NCI-H187 treated with DMSO at 0.1 percent for 48 hours (cell line): ENCODE results near the gene RIN3.
"Not testable (repeated sequence)": the region's sequence is repeated elsewhere in the genome, so short reads cannot be mapped to it uniquely, and the experiment has no call there.

ENCODE experiments used
- DNase-seq: peaks from one replicate; lab custom pipeline; 2025; lab: John Stamatoyannopoulos, UW

The RIN3 gene

DNA sequence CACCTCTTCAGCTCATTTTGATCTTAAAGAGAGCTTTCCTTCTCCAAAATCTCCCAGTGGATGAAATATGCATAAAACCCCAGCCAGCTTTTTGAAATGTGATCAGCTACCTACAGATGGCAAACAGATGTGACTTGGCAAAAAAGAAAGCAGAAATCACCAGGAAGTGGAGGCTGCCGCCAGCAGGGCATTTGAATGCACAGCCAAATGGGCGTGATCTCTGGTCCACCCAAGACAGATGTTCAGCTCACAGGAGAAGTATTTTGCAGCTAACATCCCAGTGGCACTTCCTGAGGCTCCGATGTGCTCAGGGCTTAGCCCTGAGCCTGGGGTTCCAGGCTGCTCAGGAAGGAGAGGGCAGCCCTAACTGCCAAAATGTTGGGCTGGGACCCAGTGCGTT lies 156.6 kb downstream of the RIN3 start:
- no peak for DNase-seq

DNA sequence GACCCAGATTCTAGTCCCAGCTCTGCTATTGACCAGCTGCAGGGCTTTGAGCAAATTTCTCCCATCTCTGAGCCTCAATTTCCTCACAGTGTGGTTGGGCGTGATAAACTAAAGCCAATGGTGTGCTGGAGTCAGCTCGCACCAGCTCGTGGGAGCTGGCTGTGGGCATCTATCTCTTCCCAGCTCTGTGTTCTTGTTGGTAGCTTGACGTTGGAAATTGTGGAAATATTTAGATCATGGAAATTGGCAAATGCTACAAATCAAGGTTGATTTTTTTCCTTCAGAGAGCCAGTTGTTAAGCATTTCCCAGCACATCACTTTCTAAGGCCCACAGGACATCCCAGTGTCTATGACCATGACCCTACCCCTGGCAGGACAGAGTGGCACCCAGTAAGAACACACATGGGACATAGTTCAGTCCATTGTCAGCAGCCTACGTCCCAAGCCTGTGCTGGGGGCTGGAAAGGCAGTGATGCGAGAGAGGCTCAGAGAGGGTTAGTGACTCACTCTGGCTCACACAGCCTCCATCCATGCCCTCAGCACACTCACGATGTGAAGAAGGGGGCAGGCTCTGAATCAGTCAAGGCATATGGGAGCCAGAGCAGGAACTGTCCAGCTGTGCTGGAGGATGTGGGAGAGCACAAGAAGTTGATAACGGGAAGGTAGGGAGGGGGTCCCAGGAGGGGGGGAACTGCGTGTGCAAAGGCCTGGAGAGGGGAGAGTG lies 157.2 kb downstream of the RIN3 start:
- no peak for DNase-seq

DNA sequence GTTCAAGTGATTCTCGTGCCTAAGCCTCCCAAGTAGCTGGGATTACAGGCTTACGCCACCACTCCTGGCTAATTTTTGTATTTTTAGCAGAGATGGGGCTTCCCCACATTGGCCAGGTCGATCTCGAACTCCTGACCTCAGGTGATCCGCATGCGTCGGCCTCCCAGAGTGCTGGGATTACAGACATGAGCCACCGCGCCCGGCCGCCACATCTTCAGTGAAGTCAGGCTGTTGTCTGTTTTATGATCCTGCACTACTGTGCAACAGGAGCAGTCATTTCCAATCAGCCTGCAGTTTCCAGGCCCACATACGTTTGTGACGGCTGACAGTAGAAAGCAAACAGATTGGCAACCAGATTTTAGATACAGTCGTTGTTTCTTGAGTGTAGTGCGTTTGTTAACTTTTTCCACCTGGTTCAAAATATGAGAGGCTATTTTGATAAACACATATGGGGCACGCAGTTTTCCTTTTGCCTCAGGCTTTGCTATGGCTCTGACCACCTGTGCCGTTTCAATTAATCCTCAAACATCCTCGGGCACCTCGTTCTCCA lies 160.1 kb downstream of the RIN3 start:
- DNase-seq: no peak

DNA sequence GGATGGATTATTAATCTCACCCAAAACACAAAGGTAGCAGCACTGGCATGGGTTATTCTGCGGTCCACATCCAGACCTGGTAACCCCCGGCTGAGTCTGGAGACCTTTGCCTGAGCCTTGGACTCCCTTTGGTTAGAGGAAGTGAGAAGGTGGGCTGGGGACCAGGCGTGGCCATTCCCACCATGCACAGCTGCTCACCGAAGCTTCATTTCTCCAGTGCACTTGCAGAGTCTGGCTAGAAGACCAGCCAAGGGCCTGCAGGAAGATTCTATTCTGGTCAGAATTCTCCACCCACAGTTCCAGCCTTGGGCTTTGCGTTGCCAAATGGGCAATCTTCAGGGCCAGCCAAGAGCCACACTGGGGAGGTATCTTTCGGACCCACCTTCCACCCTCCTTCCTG lies 161.8 kb downstream of the RIN3 start:
- no peak for DNase-seq

DNA sequence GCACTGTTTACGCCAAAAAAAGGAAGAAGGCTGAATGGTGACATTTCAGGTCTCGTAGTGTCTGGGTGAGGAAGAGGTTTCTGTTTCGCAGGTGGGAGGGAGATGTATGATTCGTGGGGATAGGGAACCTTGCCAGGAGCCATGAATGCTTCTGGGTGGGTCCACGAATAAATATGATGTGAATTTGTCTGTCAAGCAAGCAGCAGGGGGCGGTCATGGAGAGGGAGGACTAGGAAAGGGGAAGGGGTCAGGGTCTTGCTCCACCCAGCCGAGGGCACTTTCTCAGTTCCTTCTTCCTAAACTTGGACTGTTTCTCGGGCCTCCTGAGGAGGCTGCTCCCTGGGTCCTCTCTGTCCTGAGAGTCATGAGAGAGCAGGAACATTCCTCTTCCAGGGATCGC lies 162.4 kb downstream of the RIN3 start:
- no peak for DNase-seq

DNA sequence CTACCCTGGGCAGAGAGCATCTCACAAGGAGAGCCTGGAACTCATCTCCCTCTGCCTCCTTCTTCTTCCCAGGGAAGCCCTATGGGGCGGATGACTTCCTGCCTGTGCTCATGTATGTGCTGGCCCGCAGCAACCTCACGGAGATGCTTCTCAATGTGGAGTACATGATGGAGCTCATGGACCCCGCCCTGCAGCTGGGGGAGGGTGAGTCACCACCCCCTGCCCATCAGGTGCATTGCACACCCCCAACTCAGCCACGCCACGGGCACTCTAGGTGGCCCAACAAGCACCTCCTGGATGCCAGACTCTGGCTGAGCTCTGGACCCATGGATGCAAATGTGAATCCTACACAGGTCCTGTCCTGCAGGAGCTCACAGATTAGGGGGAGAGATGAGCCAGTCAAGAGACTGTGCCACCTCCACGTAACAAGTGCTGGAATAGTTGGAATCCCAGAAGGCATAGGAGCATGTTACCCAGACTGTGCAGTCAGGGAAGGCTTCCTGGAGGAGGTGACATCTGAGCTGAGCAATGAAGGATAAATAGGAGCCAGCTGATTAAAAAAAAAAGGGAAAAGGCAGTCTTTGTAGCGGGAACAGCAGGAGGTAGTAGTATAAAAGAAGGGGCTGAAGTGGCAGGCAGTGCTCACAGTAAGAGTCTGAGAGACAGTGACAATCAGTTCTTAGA lies 163.0 kb downstream of the RIN3 start:
- no peak for DNase-seq

DNA sequence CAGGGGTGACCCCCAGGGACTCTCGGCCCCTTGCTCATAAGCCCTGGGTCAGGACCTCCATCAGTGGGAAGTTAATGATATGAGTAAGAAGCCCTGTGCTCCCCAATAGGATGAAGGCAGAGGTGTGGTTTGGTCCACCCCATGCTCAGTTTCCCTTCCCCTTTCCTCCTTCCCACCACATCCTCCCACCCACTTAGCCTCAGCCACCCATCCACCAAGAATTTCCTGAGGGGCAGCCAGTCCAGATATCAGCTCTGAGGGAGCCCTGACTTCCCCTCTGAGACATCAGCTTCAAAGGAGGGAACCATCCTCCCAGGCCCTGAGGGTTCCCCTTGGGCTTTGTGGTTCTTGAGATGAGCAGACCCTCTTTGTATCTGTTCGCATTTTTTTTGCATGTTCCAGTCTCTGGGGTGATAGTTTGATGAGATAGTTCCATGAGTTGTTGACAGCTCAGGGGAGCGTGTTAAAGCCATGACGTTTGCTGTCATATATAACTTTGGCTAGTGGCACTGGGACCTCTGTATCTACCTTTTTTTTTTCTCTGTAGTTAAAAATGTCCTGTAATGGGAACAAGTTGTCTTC lies 163.6 kb downstream of the RIN3 start:
- no peak for DNase-seq

DNA sequence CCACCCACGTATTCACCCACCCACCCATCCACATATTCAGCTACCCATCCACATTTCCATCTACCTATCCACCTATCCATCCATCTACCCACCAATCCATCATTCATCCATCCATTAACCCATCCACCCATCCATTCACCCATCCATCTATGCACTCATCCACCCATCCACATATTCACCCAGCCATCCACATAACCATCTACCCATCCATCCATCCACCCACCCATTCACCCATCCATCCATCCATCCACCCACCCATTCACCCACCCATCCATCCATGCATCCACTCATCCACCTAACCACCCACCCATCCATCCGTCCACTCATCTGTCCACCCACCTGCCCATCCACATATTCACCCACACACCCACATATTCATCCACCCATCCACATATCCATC lies 164.4 kb downstream of the RIN3 start:
- no peak for DNase-seq

DNA sequence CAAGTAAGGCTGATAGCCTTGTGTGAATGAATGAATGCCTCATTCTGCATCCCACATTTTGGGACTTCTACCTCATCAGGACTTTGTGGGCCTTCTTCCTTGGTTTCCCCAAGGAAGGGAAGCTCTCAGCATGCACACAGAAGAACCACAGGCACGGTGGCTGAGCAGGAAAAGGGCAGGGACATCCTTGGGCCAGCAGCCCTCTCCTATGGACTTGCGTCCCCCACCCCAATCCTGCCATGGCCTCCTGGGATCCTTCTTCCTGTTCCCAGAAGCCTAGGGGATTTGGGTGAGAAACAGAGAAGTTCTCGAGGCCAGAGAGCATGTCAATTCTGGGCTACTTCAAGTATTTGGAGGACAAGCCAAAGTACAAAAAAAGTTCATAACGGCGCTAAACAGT lies 165.2 kb downstream of the RIN3 start:
- no peak for DNase-seq

DNA sequence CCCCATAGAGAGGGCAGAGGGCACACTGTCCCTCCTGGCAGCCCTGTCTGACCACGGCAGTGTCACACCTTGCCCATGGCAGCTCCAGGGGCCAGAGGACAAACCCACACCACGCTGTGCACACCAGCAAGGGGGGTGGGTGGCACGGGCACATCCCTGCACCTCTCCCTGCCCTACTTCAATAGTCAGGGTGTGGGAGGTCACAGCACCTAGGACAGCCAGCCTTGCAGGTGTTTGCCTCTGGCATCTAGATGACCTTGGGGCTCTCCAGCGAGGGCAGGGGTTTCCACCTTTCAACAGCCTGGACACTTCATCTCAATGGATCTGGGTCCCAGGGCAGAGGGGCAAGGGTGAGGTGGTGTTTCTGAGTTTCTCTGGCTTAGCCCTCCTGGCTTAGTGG lies 165.7 kb downstream of the RIN3 start:
- no peak for DNase-seq

DNA sequence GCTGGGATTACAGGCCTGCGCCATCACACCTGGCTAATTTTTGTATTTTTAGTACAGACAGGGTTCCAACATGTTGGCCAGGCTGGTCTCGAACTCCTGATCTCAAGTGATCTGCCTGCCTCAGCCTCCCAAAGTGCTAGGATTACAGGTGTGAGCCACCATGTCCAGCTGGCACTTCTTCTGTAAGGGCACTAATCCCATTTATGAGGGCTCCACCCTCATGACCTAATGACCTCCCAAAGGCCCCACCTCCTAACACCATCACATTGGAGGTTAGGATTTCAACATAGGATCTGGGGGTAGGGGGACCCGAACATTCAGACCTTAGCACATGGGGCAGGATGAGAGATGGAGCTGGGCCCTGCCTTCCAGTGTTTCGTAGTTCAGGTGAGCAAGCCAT lies 166.7 kb downstream of the RIN3 start:
- DNase-seq: not testable (repeated sequence)

DNA sequence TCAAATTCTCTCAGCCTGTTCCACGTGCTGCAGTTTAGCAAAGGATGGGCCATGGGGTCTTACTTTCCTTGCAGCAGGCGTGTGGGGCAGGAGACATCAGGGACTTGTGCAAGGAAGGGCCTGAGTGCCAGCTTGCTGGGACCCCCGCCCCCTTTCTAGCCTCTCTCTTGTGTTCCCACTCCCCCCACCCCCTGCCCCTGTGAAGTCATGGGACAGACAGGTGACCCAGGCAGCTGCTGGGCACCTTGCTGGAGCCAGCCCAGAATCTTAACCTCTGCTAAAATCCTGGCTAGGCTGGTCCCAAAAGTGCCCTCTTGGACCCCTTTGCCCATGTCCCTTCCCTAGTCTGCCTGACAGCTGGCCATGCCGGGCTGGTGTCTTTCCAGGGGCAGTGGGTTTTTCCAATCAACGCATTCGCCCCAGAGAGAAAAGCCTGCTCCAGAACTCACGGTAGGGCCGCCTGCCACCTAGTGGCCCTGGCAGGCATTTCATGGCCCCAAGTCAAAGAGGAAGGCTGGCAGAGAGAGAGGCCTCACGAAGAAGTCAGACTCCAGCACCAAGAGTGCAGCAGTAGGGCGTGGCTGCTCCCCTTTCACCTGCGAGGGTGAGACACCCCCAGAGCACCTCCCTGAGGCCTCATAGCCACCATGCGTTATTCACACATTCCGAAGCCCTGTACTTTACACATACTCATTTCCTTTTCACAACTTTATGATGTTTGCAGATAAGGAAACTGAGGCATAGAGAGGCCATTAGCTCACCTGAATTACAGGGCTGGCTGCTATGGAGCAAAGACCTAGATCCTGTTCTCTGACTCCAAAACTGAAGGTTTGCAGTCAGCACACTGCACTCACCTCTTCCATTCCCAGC lies 167.4 kb downstream of the RIN3 start:
- DNase-seq: no peak

DNA sequence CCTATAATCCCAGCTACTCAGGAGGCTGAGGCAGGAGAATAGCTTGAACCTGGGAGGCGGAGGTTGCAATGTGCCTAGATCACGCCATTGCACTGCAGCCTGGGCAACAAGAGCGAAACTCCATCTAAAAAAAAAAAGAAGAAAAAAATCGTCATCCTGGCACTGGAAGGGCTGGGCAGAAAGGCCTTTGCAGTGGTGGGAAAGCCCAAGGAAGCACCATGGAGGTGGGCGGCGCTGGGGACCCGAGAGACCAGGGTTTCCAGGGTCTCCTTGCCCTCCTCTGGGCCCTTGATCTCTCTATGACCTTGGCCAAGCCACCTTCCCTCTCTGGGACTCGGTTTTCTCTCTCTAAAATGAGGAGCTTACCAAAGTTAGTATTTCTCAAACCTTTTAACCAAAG lies 169.5 kb downstream of the RIN3 start:
- no peak for DNase-seq

DNA sequence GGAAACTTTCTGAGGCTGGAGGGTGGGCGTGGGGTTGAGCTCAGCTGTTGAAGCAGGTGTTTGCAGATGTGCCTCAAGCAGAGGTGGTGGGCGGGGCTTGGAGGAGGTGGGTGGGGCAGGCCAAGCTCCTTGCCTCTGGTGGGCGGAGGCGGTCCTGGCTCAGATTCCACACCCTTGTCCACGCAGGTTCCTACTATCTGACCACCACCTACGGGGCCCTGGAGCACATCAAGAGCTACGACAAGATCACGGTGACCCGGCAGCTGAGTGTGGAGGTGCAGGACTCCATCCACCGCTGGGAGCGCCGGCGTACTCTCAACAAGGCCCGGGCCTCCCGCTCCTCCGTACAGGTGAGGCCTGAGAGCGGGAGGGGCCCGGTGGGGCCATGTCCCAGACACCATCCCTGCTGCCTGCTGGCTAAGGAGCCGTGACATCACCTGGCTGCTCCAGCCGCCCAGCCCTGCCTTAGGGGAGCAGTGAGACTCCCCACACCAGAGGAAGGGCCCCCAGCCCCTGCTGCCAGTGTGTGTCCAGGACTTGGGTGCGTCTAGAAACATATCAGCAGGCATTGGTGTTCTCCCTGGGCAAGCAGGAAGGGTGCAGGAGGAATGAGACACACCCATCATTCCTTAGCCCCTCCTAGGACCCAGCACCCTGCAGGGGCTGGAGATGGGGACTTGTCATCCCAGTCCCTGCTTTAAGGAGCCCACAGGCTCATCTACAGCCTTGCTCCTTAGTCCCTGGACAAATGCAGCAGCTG lies 171.4 kb downstream of the RIN3 start:
- no peak for DNase-seq

DNA sequence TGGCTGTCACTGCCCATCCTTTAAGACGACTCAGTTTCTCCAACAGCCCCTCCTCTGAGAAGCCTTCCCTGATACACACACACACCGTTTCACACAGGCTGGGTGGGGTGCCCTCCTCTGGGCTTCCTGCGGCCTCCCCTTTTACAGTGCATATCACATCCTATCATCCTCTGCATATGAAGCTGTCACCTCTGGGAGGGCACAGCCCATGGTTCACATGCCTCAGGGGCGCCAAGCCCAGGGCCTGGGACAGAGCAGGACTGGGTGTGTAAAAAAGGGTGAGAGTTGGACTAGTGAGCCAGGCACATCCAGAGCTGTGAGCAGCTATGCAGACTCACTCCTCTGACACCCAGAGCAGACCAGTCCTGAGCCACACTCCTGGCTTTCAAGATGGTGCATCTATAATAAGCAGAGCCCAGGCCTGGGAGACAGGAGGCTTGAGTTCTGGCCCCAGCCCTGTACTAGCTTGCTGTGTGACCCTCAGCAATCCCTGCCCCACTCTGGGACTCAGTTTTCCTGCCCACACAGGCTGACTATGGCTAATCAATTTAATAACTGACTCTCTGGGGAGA lies 172.3 kb downstream of the RIN3 start:
- DNase-seq: no peak

DNA sequence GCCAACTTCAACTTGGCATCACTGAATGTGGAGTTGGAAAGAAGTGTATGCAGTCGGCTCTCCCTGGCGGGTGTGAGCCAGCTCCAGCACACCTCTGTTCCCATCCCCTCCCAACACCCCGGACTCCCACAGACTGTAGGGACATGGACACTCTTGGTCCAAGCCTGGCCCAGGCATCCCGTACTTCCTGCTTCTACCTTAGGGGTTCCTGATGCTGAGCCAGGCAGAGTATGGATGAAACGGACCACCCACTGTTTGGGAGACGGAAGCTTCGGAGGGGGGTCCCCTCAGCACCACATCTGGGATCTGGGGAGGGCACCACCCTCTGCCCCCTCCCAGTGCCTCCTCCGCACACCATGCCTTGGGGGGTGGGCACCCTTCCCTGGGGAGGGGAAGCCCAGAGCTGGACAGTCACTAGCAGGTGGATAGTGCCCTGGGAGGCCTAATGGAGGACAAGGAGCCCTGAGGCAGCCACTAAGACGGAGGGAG lies 172.9 kb downstream of the RIN3 start:
- no peak for DNase-seq

DNA sequence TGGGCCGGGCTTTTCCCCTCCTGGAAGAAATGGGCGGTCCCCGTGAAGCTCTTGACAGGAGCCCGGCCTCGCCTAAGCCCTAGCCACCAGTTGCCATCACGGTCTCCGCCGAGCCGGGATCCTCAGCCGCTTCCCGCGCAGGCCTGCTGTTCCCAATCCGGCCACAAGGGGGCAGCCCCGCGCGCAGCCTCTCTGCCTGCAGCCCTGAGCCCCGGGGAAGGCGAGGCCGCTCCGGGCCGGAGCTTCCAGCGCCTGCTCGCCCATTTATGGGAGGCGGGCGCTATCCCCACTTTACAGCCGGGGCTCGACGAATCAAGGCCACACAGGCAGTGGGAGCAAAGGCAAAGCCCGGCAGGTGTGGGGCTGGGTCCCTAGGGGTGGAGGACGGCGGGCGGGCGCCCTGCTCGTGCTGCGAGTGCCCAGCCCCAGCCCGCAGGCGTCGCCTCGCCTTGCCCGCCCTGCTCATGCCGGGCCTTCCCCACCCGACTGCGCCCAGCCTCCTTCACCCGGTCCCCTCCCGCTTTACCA lies 173.4 kb downstream of the RIN3 start:
- DNase-seq: peak; percentile 26

DNA sequence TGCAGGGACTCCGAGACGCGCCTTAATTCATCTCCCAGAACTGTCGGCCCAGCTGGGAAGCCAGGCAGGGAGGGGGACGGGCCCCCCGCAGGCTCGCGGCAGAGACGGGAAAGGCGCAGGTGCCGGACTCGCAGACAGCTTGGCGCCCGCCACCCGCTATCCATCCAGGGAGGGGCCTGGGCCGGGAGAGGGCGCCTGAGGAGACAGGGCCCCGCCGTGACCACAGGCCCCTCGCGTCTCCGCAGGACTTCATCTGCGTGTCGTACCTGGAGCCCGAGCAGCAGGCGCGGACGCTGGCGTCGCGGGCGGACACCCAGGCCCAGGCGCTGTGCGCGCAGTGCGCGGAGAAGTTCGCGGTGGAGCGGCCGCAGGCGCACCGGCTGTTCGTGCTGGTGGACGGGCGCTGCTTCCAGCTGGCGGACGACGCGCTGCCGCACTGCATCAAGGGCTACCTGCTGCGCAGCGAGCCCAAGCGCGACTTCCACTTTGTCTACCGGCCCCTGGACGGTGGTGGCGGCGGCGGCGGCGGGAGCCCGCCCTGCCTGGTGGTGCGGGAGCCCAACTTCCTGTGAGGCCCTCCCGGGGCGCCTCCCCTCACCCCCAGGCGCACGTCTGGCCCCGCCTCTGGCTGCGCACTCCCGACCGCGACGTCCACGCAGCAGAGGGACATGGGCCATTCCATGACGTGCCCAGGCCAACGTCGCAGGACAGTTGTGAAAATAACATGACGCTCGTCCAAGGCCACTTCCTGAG lies 174.3 kb downstream of the RIN3 start:
- no peak for DNase-seq

DNA sequence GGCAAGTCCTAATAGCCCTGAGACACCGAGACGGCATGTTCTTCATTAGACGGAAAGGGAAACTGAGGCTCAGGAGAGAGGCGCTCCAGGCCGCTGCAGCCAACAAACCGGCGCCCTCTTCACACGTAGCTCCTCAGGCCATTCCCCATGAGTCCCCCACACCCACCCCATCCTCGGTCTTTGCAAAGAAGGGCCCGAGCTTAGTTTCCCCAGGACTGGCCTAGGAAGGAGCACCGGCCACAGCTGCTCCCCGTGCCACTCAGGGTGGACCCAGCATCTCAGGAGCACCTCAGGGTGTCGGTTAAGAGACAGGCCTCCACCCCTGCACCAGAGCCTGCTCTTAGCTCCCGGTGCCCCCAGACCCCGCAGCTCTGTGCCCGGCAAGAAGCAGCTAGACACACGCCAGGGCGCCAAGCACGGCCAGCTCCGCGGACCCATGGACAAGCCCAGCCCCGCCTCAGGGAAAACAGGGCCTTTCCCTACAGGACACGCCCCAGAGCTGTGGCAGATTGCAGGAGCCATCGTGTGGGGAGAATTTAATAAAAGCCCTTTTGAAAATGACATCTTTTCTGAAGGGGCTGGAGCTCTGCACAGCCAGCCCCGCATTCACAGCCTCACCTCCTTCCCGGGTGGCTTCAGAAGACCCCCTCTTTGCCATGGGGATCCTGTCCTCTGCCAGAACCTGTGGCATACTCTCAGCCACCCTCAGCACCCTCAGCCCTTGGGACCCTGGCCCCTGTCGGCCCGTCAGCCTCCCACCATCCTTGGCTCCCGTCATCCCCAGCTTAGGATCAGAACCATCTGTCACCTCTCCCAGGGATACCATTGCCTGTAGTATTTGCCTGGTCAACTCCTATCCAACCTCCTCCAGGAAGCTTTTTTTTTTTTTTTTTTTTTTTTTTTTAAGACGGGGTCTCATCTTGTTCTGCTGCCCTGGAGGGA lies 175.1 kb downstream of the RIN3 start:
- no peak for DNase-seq
